Panc1 (cell line): ENCODE data around the gene SNX27. TPM values are rescaled to one million over a fixed set of nuclear protein-coding genes. Genes with fewer than 3 reads are reported as not detected.
A peak's percentile ranks its signal among the peaks of the same experiment; 100 is the strongest.
"Not testable (repeated sequence)": the region's sequence is repeated elsewhere in the genome, so short reads cannot be mapped to it uniquely, and the experiment has no call there.

ENCODE experiments used
- ATAC-seq: fragments of 200-7000 bp; cut with Tn5 transposase; 2 replicates; pipeline ENCODE4 v1.9.1; 2020; ENCODE audit warnings: mild to moderate bottlenecking, moderate library complexity
- BruUV-seq: library from RNA; stranded (reverse); fragments of 400-500 nt; replicated peaks from 2 replicates; lab custom pipeline; 2021; lab: Mats Ljungman, UMichigan
- CTCF ChIA-PET: fragments of 300-600 bp; sonication (Branson Sonifier 250); formaldehyde crosslinking; loops from one replicate; lab custom pipeline; 2022; ENCODE audit warnings: antibody characterized with exemption; lab: Charles Lee
- POLR2A ChIA-PET: fragments of 300-600 bp; sonication (Branson Sonifier 250); formaldehyde crosslinking; loops from one replicate; lab custom pipeline; 2022; ENCODE audit warnings: antibody characterized with exemption; lab: Charles Lee
- DNase-seq: peaks from one replicate; pipeline ENCODE4 v3.0.0-alpha.2; 2010; ENCODE audit warnings: low read depth, low spot score
- H3K27ac ChIP-seq: 2 replicates; pipeline ENCODE4 v1.5.1; 2011; ENCODE audit warnings: mild to moderate bottlenecking, low read length, inconsistent platforms
- H3K27me3 ChIP-seq: fragments of 200-500 bp; sonication (Bioruptor generic); 2 replicates; pipeline ENCODE4 v1.6.0; 2014; ENCODE audit warnings: low read length, inconsistent platforms; ENCODE audit not compliant: control insufficient read depth, insufficient read depth
- H3K36me3 ChIP-seq: fragments of 200-500 bp; sonication (Bioruptor generic); 2 replicates; pipeline ENCODE4 v1.5.1; 2014; ENCODE audit warnings: inconsistent platforms, mild to moderate bottlenecking, low read length, moderate library complexity; ENCODE audit not compliant: control insufficient read depth, insufficient read depth
- H3K4me1 ChIP-seq: 2 replicates; pipeline ENCODE4 v1.5.1; 2011; ENCODE audit warnings: inconsistent platforms, mild to moderate bottlenecking, low read length, moderate library complexity; ENCODE audit not compliant: control insufficient read depth, insufficient read depth
- H3K4me3 ChIP-seq, 2 experiments: 2 replicates each; pipeline ENCODE4 v1.5.1; 2011 to 2012; ENCODE audit warnings: low read depth in 2 of 2, low read length in 2 of 2, mild to moderate bottlenecking in 2 of 2, inconsistent platforms in 1 of 2, moderate library complexity in 1 of 2
- H3K9me3 ChIP-seq: fragments of 200-500 bp; sonication (Bioruptor generic); 2 replicates; pipeline ENCODE4 v1.5.1; 2014; ENCODE audit warnings: low read depth, mild to moderate bottlenecking, inconsistent platforms, low read length, moderate library complexity; ENCODE audit not compliant: control insufficient read depth, insufficient read depth
- POLR2AphosphoS5 ChIP-seq: IDR thresholded peaks from 2 replicates; pipeline ENCODE4 v1.6.1; 2012; ENCODE audit warnings: mild to moderate bottlenecking, low read depth, low read length, moderate library complexity
- SIN3A ChIP-seq: IDR thresholded peaks from 2 replicates; pipeline ENCODE4 v1.6.1; 2012; ENCODE audit warnings: low read depth, mild to moderate bottlenecking, low read length, moderate library complexity, borderline replicate concordance; ENCODE audit not compliant: insufficient read depth
- TCF7L2 ChIP-seq: IDR thresholded peaks from 2 replicates; pipeline ENCODE4 v1.6.1; 2011; ENCODE audit warnings: mild to moderate bottlenecking, low read depth, low read length, inconsistent platforms
- in situ Hi-C: cut with HindIII; loops from 2 replicates; pipeline ENCODE4 v1.10.0; 2016; ENCODE audit warnings: low sequenced_read_pairs, low pct_unique_long_range_greater_than_20kb
- intact Hi-C: fragments of 100-400 bp; cut with micrococcal nuclease; formaldehyde crosslinking; loops from one replicate; pipeline ENCODE4 v1.10.0; 2022; ENCODE audit not compliant: unreplicated experiment
- total RNA-seq: library from RNA; stranded (reverse); gene quantifications from one replicate; pipeline ENCODE4 v1.2.1, GENCODE V29; 2021; ENCODE audit not compliant: unreplicated experiment
- TF ChIP-seq, protein P1 (sequence below), 2 experiments: IDR thresholded peaks; 2 replicates each; pipeline ENCODE4 v1.6.1; 2011 to 2012; ENCODE audit warnings: low read depth in 2 of 2, control low read depth in 1 of 2, low read length in 1 of 2, mild to moderate bottlenecking in 1 of 2, moderate library complexity in 1 of 2; ENCODE audit not compliant: insufficient read depth in 1 of 2
- TF ChIP-seq, protein P2 (sequence below): fragments of 450-650 bp; IDR thresholded peaks from 2 replicates; pipeline ENCODE4 v1.5.1; 2017; ENCODE audit warnings: mild to moderate bottlenecking

Gene SNX27
- total RNA-seq, 1 experiment from 2014 or later, result 58.4 TPM

DNA sequence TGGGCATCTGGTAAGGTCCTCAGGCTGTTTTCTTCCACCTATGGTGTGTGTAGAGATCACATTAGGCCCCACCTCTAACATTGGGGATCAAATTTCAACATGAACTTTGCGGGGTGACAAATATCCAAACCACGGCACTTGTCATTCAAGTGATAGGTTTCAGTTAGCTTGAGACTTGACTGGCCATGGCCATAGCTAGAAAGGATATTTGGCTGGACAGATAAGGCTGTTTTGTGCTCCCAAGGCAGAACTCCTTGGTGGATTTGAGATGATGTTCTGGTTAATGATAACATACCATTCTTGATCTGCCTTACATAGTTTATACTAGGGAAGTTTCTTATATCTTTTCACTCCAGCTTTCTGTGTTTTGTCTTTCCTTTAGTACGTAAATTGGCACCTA lies 56.2 kb downstream of the SNX27 start:
- ATAC-seq, result no peak
- ChIA-PET CTCF (no interaction called here), POLR2A (no interaction called here)
- Histone ChIP-seq H3K36me3 (peaks cover 12% of the 10 kb centered on the region), H3K4me3 (no peak overlapping the region), H3K9me3 (no peaks in the 10 kb centered on the region), H3K27me3 (no peaks in the 10 kb centered on the region), H3K27ac (no peak overlapping the region), H3K4me1 (no peaks in the 10 kb centered on the region)
- no TSS peak for BruUV-seq
- in situ Hi-C loops (no loop called here), intact Hi-C loops (no loop called here)
- TF ChIP-seq TCF7L2 (no peak), POLR2AphosphoS5 (no peak)
- no peak for DNase-seq

- H3K4me1 ChIP-seq, H3K27ac ChIP-seq, H3K4me3 ChIP-seq, H3K36me3 ChIP-seq, BruUV-seq, H3K9me3 ChIP-seq, DNase-seq, H3K27me3 ChIP-seq, ATAC-seq, CTCF ChIA-PET, in situ Hi-C loops, POLR2A ChIA-PET: not testable (repeated sequence)
- intact Hi-C loops, result loop anchor here (2.0 kb wide), 1 partner anchor 75 kb away; no protein-coding TSS in a partner anchor
Measured at GRCh38 chr1:151670036-151670675, 58.3 kb downstream of the SNX27 start.

DNA sequence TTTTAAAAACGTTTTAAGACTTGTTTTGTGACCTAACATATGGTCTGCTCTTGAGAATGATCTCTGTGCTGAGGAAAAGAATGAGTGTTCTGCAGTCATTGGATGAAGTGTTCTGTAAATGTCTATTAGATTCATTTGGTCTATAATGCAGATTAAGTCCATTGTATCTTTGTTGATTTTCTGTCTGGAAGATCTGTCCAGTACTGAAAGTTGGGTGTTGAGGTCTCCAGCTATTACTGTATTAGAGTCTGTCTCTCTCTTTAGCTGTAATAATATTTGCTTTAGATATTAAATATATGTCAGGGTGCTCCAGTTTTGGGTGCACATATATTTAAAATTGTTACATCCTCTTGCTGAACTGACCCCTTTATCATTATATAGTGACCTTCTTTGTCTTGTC lies 61.6 kb downstream of the SNX27 start:
- no peak for TF ChIP-seq SIN3A
- TF ChIP-seq, protein P1, sequence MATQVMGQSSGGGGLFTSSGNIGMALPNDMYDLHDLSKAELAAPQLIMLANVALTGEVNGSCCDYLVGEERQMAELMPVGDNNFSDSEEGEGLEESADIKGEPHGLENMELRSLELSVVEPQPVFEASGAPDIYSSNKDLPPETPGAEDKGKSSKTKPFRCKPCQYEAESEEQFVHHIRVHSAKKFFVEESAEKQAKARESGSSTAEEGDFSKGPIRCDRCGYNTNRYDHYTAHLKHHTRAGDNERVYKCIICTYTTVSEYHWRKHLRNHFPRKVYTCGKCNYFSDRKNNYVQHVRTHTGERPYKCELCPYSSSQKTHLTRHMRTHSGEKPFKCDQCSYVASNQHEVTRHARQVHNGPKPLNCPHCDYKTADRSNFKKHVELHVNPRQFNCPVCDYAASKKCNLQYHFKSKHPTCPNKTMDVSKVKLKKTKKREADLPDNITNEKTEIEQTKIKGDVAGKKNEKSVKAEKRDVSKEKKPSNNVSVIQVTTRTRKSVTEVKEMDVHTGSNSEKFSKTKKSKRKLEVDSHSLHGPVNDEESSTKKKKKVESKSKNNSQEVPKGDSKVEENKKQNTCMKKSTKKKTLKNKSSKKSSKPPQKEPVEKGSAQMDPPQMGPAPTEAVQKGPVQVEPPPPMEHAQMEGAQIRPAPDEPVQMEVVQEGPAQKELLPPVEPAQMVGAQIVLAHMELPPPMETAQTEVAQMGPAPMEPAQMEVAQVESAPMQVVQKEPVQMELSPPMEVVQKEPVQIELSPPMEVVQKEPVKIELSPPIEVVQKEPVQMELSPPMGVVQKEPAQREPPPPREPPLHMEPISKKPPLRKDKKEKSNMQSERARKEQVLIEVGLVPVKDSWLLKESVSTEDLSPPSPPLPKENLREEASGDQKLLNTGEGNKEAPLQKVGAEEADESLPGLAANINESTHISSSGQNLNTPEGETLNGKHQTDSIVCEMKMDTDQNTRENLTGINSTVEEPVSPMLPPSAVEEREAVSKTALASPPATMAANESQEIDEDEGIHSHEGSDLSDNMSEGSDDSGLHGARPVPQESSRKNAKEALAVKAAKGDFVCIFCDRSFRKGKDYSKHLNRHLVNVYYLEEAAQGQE (IDR thresholded peaks at IDR 0.05; ENCODE audit: insufficient read depth in 1 of 2, low read depth in 2 of 2, low read length in 1 of 2), result peak in 1 of 2 experiments; percentile 56; a peak in 1 of 4 replicates
- TF ChIP-seq, protein P2, sequence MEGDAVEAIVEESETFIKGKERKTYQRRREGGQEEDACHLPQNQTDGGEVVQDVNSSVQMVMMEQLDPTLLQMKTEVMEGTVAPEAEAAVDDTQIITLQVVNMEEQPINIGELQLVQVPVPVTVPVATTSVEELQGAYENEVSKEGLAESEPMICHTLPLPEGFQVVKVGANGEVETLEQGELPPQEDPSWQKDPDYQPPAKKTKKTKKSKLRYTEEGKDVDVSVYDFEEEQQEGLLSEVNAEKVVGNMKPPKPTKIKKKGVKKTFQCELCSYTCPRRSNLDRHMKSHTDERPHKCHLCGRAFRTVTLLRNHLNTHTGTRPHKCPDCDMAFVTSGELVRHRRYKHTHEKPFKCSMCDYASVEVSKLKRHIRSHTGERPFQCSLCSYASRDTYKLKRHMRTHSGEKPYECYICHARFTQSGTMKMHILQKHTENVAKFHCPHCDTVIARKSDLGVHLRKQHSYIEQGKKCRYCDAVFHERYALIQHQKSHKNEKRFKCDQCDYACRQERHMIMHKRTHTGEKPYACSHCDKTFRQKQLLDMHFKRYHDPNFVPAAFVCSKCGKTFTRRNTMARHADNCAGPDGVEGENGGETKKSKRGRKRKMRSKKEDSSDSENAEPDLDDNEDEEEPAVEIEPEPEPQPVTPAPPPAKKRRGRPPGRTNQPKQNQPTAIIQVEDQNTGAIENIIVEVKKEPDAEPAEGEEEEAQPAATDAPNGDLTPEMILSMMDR, result no peak
- Histone ChIP-seq H3K27ac (no peak overlapping the region), H3K9me3 (no peaks in the 10 kb centered on the region), H3K27me3 (no peaks in the 10 kb centered on the region), H3K36me3 (peaks cover 9% of the 10 kb centered on the region), H3K4me1 (no peaks in the 10 kb centered on the region), H3K4me3 (no peak overlapping the region)
- no peak for DNase-seq
- in situ Hi-C loops, result no loop called here
- POLR2A ChIA-PET, result no interaction called here
- intact Hi-C loops, result no loop called here
- CTCF ChIA-PET, result no interaction called here
- no peak for ATAC-seq
- BruUV-seq, result no TSS peak
